AG09319 (cell line): ENCODE results near the gene SPTB.

Source experiments
- DNase-seq: peaks from one replicate; pipeline ENCODE4 v3.0.0-alpha.2; 2010; ENCODE audit warnings: low read depth; ENCODE audit errors: extremely low read depth
- CTCF ChIP-seq: IDR thresholded peaks from 2 replicates; pipeline ENCODE4 v1.5.1; 2011; ENCODE audit warnings: low read depth, mild to moderate bottlenecking, inconsistent platforms, low read length, moderate library complexity

Gene SPTB

GRCh38 chr14:64767215-64767964 lies 112.3 kb downstream of the SPTB start:
- TF ChIP-seq CTCF, result no peak
- no peak for DNase-seq

GRCh38 chr14:64766430-64767151 lies 113.1 kb downstream of the SPTB start:
- DNase-seq, result no peak
- no peak for TF ChIP-seq CTCF

GRCh38 chr14:64765740-64766302 lies 113.9 kb downstream of the SPTB start:
- DNase-seq, result no peak
- TF ChIP-seq CTCF, result no peak

- DNase-seq, result peak; percentile 35
- TF ChIP-seq CTCF, result peak; percentile 93
Observed at GRCh38 chr14:64764641-64765520, 114.8 kb downstream of the SPTB start.

- no peak for DNase-seq
- no peak for TF ChIP-seq CTCF
Observed at GRCh38 chr14:64763801-64764621, 115.7 kb downstream of the SPTB start.

GRCh38 chr14:64763085-64763782 lies 116.5 kb downstream of the SPTB start:
- DNase-seq, result no peak
- no peak for TF ChIP-seq CTCF
